BJ (cell line): ENCODE measurements around the gene DNAJC13. TPM values are rescaled to one million over a fixed set of nuclear protein-coding genes. Genes with fewer than 3 reads are reported as not detected.

Experiments used
- CTCF ChIA-PET: fragments of 350-600 bp; formaldehyde crosslinking; extraction: SDS; loops from one replicate; lab custom pipeline; 2021; ENCODE audit warnings: antibody characterized with exemption, inconsistent platforms; lab: Yijun Ruan, JAX
- POLR2A ChIA-PET: fragments of 300-600 bp; sonication (Branson Sonifier 250); formaldehyde crosslinking; extraction: SDS; loops from one replicate; lab custom pipeline; 2021; ENCODE audit warnings: antibody characterized with exemption; lab: Charles Lee
- DNase-seq: peaks from one replicate; pipeline ENCODE4 v3.0.0-alpha.2; 2011; ENCODE audit warnings: low read depth
- H3K27me3 ChIP-seq: 2 replicates; pipeline ENCODE4 v1.6.0; 2011; ENCODE audit warnings: low read length; ENCODE audit not compliant: control insufficient read depth, insufficient read depth
- H3K36me3 ChIP-seq: 2 replicates; pipeline ENCODE4 v1.5.1; 2011; ENCODE audit warnings: low read length; ENCODE audit not compliant: control insufficient read depth, insufficient read depth
- H3K4me3 ChIP-seq: 2 replicates; pipeline ENCODE4 v1.5.1; 2011; ENCODE audit warnings: low read depth, mild to moderate bottlenecking, control low read depth, low read length
- CTCF ChIP-seq: IDR thresholded peaks from 2 replicates; pipeline ENCODE4 v1.5.1; 2011; ENCODE audit warnings: low read depth, mild to moderate bottlenecking, control low read depth, inconsistent platforms, low read length, moderate library complexity; ENCODE audit not compliant: insufficient read depth
- polyA plus RNA-seq: library from polyadenylated mRNA; depleted of rRNA; stranded (reverse); fragments of >200 nt; gene quantifications from 2 replicates; pipeline ENCODE4 v1.2.3, GENCODE V29; 2011

DNAJC13 gene
- polyA plus RNA-seq, 1 experiment = 21.7 TPM

DNA sequence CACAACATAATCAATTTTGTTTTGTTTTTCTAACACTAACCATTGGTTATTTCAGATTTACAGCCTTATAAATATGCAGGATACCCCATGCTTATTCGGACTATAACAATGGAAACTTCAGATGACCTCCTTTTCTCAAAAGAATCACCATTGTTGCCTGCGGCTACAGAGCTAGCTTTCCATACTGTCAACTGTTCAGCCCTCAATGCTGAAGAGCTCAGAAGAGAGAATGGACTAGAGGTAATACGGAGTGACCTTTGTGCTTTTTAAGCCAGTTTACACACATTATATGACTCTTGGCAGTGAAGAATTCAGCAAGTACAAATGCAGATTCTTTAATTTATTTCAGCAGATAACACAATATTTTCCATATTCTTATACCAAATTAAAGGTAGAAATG is 81.8 kb downstream of the DNAJC13 start:
- H3K27me3 ChIP-seq = no peaks in the 10 kb centered on the region
- ChIA-PET POLR2A (no interaction called here), CTCF (interaction anchor here (1.0 to 2.9 kb wide), 3 partner anchors 12 to 144 kb away, joined by 4 to 9 read pairs (median 4); no protein-coding TSS in a partner anchor)
- H3K36me3 ChIP-seq = peaks cover 10% of the 10 kb centered on the region
- DNase-seq = no peak
- H3K4me3 ChIP-seq = no peak overlapping the region
- TF ChIP-seq CTCF = no peak

DNA sequence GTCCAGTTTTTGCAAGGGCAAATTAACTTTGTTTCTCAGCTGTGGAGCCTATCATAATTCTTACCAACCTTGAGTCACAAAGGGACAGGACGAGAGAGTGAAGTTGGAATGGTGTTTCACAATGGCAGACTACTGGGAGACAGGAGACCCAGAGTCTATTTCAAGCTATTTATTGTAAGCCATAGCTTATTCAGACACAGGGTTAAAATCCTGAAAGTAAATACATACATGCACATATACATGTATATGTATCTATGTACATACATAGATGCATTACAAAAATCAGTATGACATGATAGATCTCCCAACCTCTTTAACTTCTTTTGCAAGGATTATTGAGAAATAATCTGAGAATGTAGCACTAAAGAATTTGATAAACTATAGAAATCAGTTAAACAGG is 86.3 kb downstream of the DNAJC13 start:
- H3K36me3 ChIP-seq = peaks cover 12% of the 10 kb centered on the region
- H3K4me3 ChIP-seq = no peak overlapping the region
- POLR2A ChIA-PET = interaction anchor here (0.6 kb wide), 2 partner anchors 84 to 1778 kb away, joined by 3 to 5 read pairs; no protein-coding TSS in a partner anchor
- DNase-seq = no peak
- no peaks in the 10 kb centered on the region for H3K27me3 ChIP-seq
- CTCF ChIA-PET = no interaction called here
- no peak for TF ChIP-seq CTCF

DNA sequence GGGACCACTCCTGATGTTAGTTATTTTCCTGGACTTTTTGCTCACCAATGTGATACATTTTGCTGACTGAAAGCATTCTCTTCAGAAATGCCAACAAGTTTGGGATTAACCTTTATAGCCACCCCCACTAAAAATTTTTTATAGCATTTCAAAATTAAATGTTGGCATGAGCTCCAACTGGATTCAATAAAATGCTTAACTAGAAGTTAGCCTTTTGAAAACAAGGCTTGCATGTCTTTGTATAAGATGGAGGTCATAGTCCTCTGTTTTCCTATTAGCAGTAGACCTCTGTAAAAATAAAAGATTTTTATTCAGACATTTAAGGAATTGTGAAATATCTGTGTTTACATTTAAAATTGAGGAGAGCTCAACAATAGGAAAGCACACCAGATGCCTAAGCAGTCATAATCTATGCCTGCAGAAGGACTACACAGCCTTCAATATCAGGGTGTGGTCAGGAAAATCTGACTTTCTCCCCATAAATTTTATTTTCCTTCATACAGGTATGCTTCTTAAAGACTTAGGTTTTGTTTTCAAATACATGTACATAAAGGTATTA is 87.2 kb downstream of the DNAJC13 start:
- peaks cover 12% of the 10 kb centered on the region for H3K36me3 ChIP-seq
- DNase-seq = no peak
- ChIA-PET CTCF (interaction anchor here (1.6 to 1.8 kb wide), 2 partner anchors 17 to 32 kb away, joined by 3 to 6 read pairs; no protein-coding TSS in a partner anchor), POLR2A (interaction anchor here (0.6 kb wide), 1 partner anchor 1779 kb away, joined by 5 read pairs; no protein-coding TSS in a partner anchor)
- TF ChIP-seq CTCF = no peak
- no peaks in the 10 kb centered on the region for H3K27me3 ChIP-seq
- no peak overlapping the region for H3K4me3 ChIP-seq

GRCh38 chr3:132507657-132508056 is 90.4 kb downstream of the DNAJC13 start:
- Histone ChIP-seq H3K36me3 (peaks cover 7% of the 10 kb centered on the region), H3K27me3 (no peaks in the 10 kb centered on the region), H3K4me3 (no peak overlapping the region)
- no peak for TF ChIP-seq CTCF
- POLR2A ChIA-PET = no interaction called here
- CTCF ChIA-PET = interaction anchor here (0.5 to 1.2 kb wide), 2 partner anchors 14 to 113 kb away, joined by 3 read pairs; no protein-coding TSS in a partner anchor
- no peak for DNase-seq

GRCh38 chr3:132509096-132509495 is 91.8 kb downstream of the DNAJC13 start:
- CTCF ChIA-PET = interaction anchor here (1.2 to 1.5 kb wide), 2 partner anchors 26 to 157 kb away, joined by 3 to 4 read pairs; no protein-coding TSS in a partner anchor
- no peak overlapping the region for H3K4me3 ChIP-seq
- no peak for DNase-seq
- H3K27me3 ChIP-seq = no peaks in the 10 kb centered on the region
- POLR2A ChIA-PET = no interaction called here
- no peak for TF ChIP-seq CTCF
- peaks cover 12% of the 10 kb centered on the region for H3K36me3 ChIP-seq
